GM12864 (cell line): ENCODE results near the gene RFX2.
"Not testable (repeated sequence)": the region's sequence is repeated elsewhere in the genome, so short reads cannot be mapped to it uniquely, and the experiment has no call there.

ENCODE experiments used
- DNase-seq: peaks from one replicate; pipeline ENCODE4 v3.0.0-alpha.2; 2011; ENCODE audit warnings: low read depth
- H3K4me3 ChIP-seq: 2 replicates; pipeline ENCODE4 v1.5.1; 2011; ENCODE audit warnings: mild to moderate bottlenecking, low read depth, low read length, control low read depth
- CTCF ChIP-seq: IDR thresholded peaks from 2 replicates; pipeline ENCODE4 v1.5.1; 2011; ENCODE audit warnings: low read depth, mild to moderate bottlenecking, moderate library complexity, low read length, control low read depth, inconsistent platforms; ENCODE audit errors: missing control alignments

RFX2 gene

GRCh38 chr19:6076675-6077463 is 33.4 kb downstream of the RFX2 start:
- H3K4me3 ChIP-seq: no peak overlapping the region
- no peak for TF ChIP-seq CTCF
- no peak for DNase-seq

GRCh38 chr19:6076291-6076665 is 34.0 kb downstream of the RFX2 start:
- no peak for DNase-seq
- no peak for TF ChIP-seq CTCF
- H3K4me3 ChIP-seq: no peak overlapping the region

- no peak overlapping the region for H3K4me3 ChIP-seq
- TF ChIP-seq CTCF: no peak
- DNase-seq: no peak
Observed at GRCh38 chr19:6074709-6075403, 35.4 kb downstream of the RFX2 start.

GRCh38 chr19:6073858-6074708 is 36.2 kb downstream of the RFX2 start:
- DNase-seq: no peak

GRCh38 chr19:6073233-6073632 is 37.1 kb downstream of the RFX2 start:
- DNase-seq, H3K4me3 ChIP-seq: not testable (repeated sequence)

More at GRCh38 chr19:6073858-6074708, 36.2 kb downstream of the RFX2 start:
- TF ChIP-seq CTCF: no peak
- no peak overlapping the region for H3K4me3 ChIP-seq

- TF ChIP-seq CTCF: no peak
Observed at GRCh38 chr19:6071875-6072274, 38.4 kb downstream of the RFX2 start.

More at GRCh38 chr19:6071875-6072274, 38.4 kb downstream of the RFX2 start:
- H3K4me3 ChIP-seq: no peak overlapping the region
- no peak for DNase-seq
